ENCODE results near the gene MAPK12. TPM values are rescaled to one million over a fixed set of nuclear protein-coding genes. Genes with fewer than 3 reads are reported as not detected.

MAPK12 gene
- total and polyA plus RNA-seq, 10 of the 15 experiments (the other 5 are each of a cell fraction or from before 2014, with no cell fraction given): 1.1 to 38.9 (median 16.3) TPM

DNA sequence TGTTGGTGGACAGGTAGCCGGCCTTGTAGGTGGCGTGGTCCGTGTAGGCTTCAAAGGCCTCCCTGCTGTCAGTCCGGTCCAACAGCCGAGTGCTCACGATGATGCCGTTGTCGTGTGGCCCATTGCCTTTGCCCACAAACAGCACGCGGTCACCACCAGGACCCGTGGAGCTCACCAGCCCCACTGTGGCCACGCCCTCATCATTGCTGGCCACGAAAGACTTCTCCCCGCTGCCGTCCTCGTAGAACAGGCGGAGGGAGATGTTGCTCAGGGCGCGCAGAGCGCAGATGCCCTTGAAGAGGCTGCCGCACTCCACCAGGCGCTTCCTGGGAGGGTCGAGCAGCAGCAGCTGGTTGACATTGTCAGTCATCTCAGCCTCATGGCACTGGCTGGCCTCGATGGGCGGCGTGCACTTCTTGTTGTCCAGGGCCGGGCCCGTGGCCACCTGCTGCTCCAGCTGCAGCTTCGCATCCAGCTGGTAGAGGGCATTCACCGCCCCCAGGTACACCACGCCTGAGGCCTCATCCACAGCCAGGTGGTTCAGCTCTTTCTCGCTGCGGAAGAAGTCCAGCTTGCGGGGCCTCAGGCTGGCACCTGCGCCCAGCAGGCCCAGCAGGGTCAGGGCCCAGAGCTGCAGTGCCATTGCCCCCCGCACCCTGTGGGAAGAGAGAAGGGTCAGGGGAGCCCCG, 28.6 kb upstream of the MAPK12 start:
- Histone ChIP-seq H4K20me1 (ENCODE audit: control insufficient read depth, insufficient read depth) (no peaks in the 10 kb centered on the region; the same call in none of the 2 replicates), H3K27me3 (replicated peaks in 1 of 2; ENCODE audit: control insufficient read depth in 2 of 2, insufficient read depth in 2 of 2, low read length in 1 of 2) (no peaks in the 10 kb centered on the region), H3K4me2 (ENCODE audit: control insufficient read depth, insufficient read depth) (no peak overlapping the region), H2AFZ (ENCODE audit: control insufficient read depth, low read depth, low read length) (no peak overlapping the region), H3K79me2 (ENCODE audit: control insufficient read depth, insufficient read depth, low read length) (peaks cover 37% of the 10 kb centered on the region), H3K9me3 (replicated peaks; ENCODE audit: control insufficient read depth, insufficient read depth, low read length) (no peaks in the 10 kb centered on the region), H3K4me1 (ENCODE audit: control insufficient read depth, insufficient read depth, low read length) (peaks cover 27% of the 10 kb centered on the region), H3K36me3 (ENCODE audit: control insufficient read depth in 2 of 2, insufficient read depth in 2 of 2, low read length in 1 of 2) (peaks cover 10 to 48% of the 10 kb centered on the region in 2 experiments; a peak in 3 of 4 replicates), H3K4me3 (no peak overlapping the region), H3K27ac (ENCODE audit: control insufficient read depth, insufficient read depth) (no peak overlapping the region), H3K9ac (ENCODE audit: control insufficient read depth, insufficient read depth, low read length) (no peak overlapping the region)
- ATAC-seq: no peak
- FAIRE-seq: no peak
- BruUV-seq (replicated peaks): TSS peak; percentile 42
- no peak for DNase-seq (ENCODE audit: low read depth, low spot score)
- ChIA-PET POLR2A (interaction anchor here (0.8 kb wide), 1 partner anchor 15 kb away, joined by 4 read pairs; no protein-coding TSS in a partner anchor), RAD21 (ENCODE audit: unreplicated experiment) (no interaction called here), CTCF (no interaction called here), SMC1A (ENCODE audit: uncharacterized antibody, unreplicated experiment) (no interaction called here)
- intact Hi-C loops (cut with micrococcal nuclease; ENCODE audit: unreplicated experiment): no loop called here
- in situ Hi-C loops (cut with MboI): no loop called here
- 97% methylated on average over 27 of the region's 37 CpGs for WGBS (ENCODE audit: insufficient coverage, insufficient replicate concordance, low lambda C conversion rate, missing lambda C conversion rate)
- TF ChIP-seq CBFB (IDR thresholded peaks at IDR 0.05; ENCODE audit: low read depth) (no peak), ZNF384 (IDR thresholded peaks at IDR 0.05; ENCODE audit: borderline replicate concordance, low read depth, low read length) (no peak), POLR2A (IDR thresholded peaks at IDR 0.05; ENCODE audit: low read depth, low read length) (peak; percentile 46; the same call in 1 of the 2 replicates), MEF2B (IDR thresholded peaks at IDR 0.05; ENCODE audit: partially characterized antibody, poor library complexity, severe bottlenecking) (no peak), ZZZ3 (IDR thresholded peaks at IDR 0.05; ENCODE audit: control insufficient read depth, insufficient read length, low read depth) (no peak), BACH1 (IDR thresholded peaks at IDR 0.05; ENCODE audit: borderline replicate concordance) (no peak), WRNIP1 (IDR thresholded peaks at IDR 0.05; ENCODE audit: borderline replicate concordance, low read depth, low read length) (no peak)
- TF ChIP-seq, protein P1, sequence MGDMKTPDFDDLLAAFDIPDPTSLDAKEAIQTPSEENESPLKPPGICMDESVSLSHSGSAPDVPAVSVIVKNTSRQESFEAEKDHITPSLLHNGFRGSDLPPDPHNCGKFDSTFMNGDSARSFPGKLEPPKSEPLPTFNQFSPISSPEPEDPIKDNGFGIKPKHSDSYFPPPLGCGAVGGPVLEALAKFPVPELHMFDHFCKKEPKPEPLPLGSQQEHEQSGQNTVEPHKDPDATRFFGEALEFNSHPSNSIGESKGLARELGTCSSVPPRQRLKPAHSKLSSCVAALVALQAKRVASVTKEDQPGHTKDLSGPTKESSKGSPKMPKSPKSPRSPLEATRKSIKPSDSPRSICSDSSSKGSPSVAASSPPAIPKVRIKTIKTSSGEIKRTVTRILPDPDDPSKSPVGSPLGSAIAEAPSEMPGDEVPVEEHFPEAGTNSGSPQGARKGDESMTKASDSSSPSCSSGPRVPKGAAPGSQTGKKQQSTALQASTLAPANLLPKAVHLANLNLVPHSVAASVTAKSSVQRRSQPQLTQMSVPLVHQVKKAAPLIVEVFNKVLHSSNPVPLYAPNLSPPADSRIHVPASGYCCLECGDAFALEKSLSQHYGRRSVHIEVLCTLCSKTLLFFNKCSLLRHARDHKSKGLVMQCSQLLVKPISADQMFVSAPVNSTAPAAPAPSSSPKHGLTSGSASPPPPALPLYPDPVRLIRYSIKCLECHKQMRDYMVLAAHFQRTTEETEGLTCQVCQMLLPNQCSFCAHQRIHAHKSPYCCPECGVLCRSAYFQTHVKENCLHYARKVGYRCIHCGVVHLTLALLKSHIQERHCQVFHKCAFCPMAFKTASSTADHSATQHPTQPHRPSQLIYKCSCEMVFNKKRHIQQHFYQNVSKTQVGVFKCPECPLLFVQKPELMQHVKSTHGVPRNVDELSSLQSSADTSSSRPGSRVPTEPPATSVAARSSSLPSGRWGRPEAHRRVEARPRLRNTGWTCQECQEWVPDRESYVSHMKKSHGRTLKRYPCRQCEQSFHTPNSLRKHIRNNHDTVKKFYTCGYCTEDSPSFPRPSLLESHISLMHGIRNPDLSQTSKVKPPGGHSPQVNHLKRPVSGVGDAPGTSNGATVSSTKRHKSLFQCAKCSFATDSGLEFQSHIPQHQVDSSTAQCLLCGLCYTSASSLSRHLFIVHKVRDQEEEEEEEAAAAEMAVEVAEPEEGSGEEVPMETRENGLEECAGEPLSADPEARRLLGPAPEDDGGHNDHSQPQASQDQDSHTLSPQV (IDR thresholded peaks at IDR 0.05): no peak
